ENCODE measurements around the gene GGT6. TPM values are rescaled to one million over a fixed set of nuclear protein-coding genes. Genes with fewer than 3 reads are reported as not detected.

The GGT6 gene
- total and polyA plus RNA-seq, 7 experiments from 2014 or later = not detected

DNA sequence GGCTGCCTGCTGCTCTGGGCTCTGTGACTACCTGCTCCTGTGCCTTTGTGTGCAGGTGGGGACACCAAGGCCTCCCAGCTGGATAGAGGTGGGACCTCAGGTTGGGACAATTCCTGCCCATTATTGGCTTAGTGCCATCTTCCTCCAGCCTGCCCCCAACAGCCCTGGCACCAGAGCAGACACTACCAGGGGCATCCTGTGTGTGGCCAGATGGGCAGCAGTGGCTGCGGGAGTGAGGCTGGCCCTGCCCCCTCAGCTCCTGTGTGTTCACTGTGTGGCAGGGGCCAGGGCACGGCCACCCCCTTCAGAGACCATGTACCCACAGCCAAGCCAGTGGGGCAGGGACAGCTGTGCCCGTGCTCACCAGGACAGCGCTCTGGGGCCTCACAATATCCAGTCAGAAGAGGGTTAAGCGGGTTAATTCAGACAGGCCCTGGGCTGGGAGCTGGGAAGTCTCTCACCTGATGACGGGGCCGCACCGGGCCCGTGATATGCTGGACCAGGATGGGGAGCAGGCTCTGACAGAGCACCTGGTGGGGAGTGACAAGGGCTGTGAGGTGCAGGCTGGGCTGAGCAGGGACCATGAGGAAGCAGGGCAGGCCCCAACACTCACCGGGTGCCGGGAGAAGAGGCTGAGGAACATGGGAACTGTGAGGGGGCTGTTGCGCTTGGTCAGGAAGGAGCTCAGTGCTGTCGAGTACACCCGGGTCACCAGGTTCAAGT is 18.2 kb downstream of the GGT6 start:
- H3K9me3 ChIP-seq (ENCODE audit: control insufficient read depth in 2 of 3, low read length in 3 of 3) = no peaks in the 10 kb centered on the region
- no peak overlapping the region for H3K4me3 ChIP-seq (ENCODE audit: low read length)
- intact Hi-C loops (cut with micrococcal nuclease) = no loop called here
- H3K27me3 ChIP-seq (ENCODE audit: control insufficient read depth in 2 of 2, insufficient read depth in 2 of 2, low read length in 2 of 2) = no peaks in the 10 kb centered on the region
- H3K27ac ChIP-seq (ENCODE audit: low read depth, low read length) = no peak overlapping the region
- H3K4me1 ChIP-seq (ENCODE audit: control insufficient read depth in 2 of 2, insufficient read depth in 2 of 2, low read length in 2 of 2) = no peaks in the 10 kb centered on the region
- Mint-ChIP-seq H3K36me3 (peaks cover 0 to 10% (median 6%) of the 10 kb centered on the region in 5 donors), H3K27ac (peak overlapping the region in 1 of 9 donors; percentile 14), H3K4me1 (peaks cover 0 to under 1% (median 0%) of the 10 kb centered on the region in 7 donors), H3K27me3 (no peaks in the 10 kb centered on the region), H3K9me3 (no peaks in the 10 kb centered on the region), H3K4me3 (no peak overlapping the region)
- peaks cover 0 to 92% (median 18%) of the 10 kb centered on the region in 3 experiments for H3K36me3 ChIP-seq (ENCODE audit: control insufficient read depth in 2 of 3, insufficient read depth in 3 of 3, low read length in 3 of 3)
- ChIA-PET POLR2A (no interaction called here), CTCF (no interaction called here)
- DNase-seq (no peak), ATAC-seq (no peak)

GRCh38 chr17:4541328-4542002 is 18.9 kb downstream of the GGT6 start:
- DNase-seq = no peak
- H3K27ac ChIP-seq (ENCODE audit: low read depth, low read length) = no peak overlapping the region
- peak overlapping the region in 1 of 9 donors; percentile 14 for H3K27ac Mint-ChIP-seq
- ATAC-seq = no peak
- no peaks in the 10 kb centered on the region for H3K4me1 ChIP-seq (ENCODE audit: control insufficient read depth in 2 of 2, insufficient read depth in 2 of 2, low read length in 2 of 2)
- H3K36me3 ChIP-seq (ENCODE audit: control insufficient read depth in 2 of 3, insufficient read depth in 3 of 3, low read length in 3 of 3) = peaks cover 0 to 85% (median 15%) of the 10 kb centered on the region in 3 experiments
- no peaks in the 10 kb centered on the region for H3K27me3 ChIP-seq (ENCODE audit: control insufficient read depth in 2 of 2, insufficient read depth in 2 of 2, low read length in 2 of 2)
- H3K9me3 ChIP-seq (ENCODE audit: control insufficient read depth in 2 of 3, low read length in 3 of 3) = no peaks in the 10 kb centered on the region
- peaks cover 0 to 8% (median 4%) of the 10 kb centered on the region in 5 donors for H3K36me3 Mint-ChIP-seq
- no peak overlapping the region for H3K4me3 ChIP-seq (ENCODE audit: low read length)
- intact Hi-C loops (cut with micrococcal nuclease) = no loop called here
- ChIA-PET POLR2A (no interaction called here), CTCF (no interaction called here)
- H3K27me3 Mint-ChIP-seq = no peaks in the 10 kb centered on the region
- H3K9me3 Mint-ChIP-seq = no peaks in the 10 kb centered on the region
- peaks cover 0 to 7% (median 0%) of the 10 kb centered on the region in 7 donors for H3K4me1 Mint-ChIP-seq
- H3K4me3 Mint-ChIP-seq = no peak overlapping the region

- Histone ChIP-seq H3K27ac (ENCODE audit: low read depth, low read length) (no peak overlapping the region), H3K4me3 (ENCODE audit: low read length) (no peak overlapping the region), H3K4me1 (ENCODE audit: control insufficient read depth in 2 of 2, insufficient read depth in 2 of 2, low read length in 2 of 2) (no peaks in the 10 kb centered on the region), H3K9me3 (ENCODE audit: control insufficient read depth in 2 of 3, low read length in 3 of 3) (no peaks in the 10 kb centered on the region), H3K36me3 (ENCODE audit: control insufficient read depth in 2 of 3, insufficient read depth in 3 of 3, low read length in 3 of 3) (peaks cover 0 to 78% (median 13%) of the 10 kb centered on the region in 3 experiments), H3K27me3 (ENCODE audit: control insufficient read depth in 2 of 2, insufficient read depth in 2 of 2, low read length in 2 of 2) (no peaks in the 10 kb centered on the region)
- intact Hi-C loops (cut with micrococcal nuclease) = no loop called here
- Mint-ChIP-seq H3K4me1 (peaks cover 0 to 8% (median 0%) of the 10 kb centered on the region in 7 donors), H3K36me3 (peaks cover 0 to 8% (median 4%) of the 10 kb centered on the region in 5 donors), H3K27ac (peak overlapping the region in 1 of 9 donors; percentile 14), H3K27me3 (no peaks in the 10 kb centered on the region), H3K4me3 (no peak overlapping the region), H3K9me3 (no peaks in the 10 kb centered on the region)
- ATAC-seq (no peak), DNase-seq (no peak)
- CTCF ChIA-PET = no interaction called here
- POLR2A ChIA-PET = no interaction called here
Observed at GRCh38 chr17:4540687-4541327, 19.6 kb downstream of the GGT6 start.

DNA sequence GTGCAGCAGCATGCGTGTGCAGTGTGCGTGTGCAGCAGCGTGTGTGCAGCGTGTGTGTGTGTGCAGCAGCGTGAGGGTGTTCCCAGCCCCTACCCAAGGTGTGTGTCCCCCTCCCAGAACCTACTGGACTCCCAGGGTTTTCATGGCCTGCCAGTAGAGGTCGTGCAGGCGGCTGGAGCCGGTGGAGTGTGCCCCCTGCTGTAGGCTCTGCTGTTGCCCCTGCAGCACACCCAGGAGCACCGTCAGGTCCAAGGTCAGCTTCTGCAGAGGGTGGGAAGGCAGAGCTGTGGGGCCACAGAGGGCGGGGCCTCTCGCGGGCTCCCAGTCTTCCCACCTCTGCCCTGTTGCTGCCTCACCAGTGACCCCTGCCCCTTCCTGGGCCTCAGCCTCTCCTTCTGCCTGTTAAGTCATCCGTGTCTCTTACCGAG is 20.1 kb downstream of the GGT6 start:
- Histone ChIP-seq H3K9me3 (ENCODE audit: control insufficient read depth in 2 of 3, low read length in 3 of 3) (no peaks in the 10 kb centered on the region), H3K27ac (ENCODE audit: low read depth, low read length) (no peak overlapping the region), H3K4me1 (ENCODE audit: control insufficient read depth in 2 of 2, insufficient read depth in 2 of 2, low read length in 2 of 2) (no peaks in the 10 kb centered on the region), H3K4me3 (ENCODE audit: low read length) (no peak overlapping the region), H3K36me3 (ENCODE audit: control insufficient read depth in 2 of 3, insufficient read depth in 3 of 3, low read length in 3 of 3) (peaks cover 0 to 73% (median 13%) of the 10 kb centered on the region in 3 experiments), H3K27me3 (ENCODE audit: control insufficient read depth in 2 of 2, insufficient read depth in 2 of 2, low read length in 2 of 2) (no peaks in the 10 kb centered on the region)
- DNase-seq (no peak), ATAC-seq (no peak)
- POLR2A ChIA-PET = no interaction called here
- Mint-ChIP-seq H3K36me3 (peaks cover 0 to 8% (median 4%) of the 10 kb centered on the region in 5 donors), H3K4me3 (no peak overlapping the region), H3K9me3 (no peaks in the 10 kb centered on the region), H3K4me1 (peaks cover 0 to 11% (median 0%) of the 10 kb centered on the region in 7 donors), H3K27me3 (no peaks in the 10 kb centered on the region), H3K27ac (no peak overlapping the region)
- intact Hi-C loops (cut with micrococcal nuclease) = no loop called here
- CTCF ChIA-PET = no interaction called here

- no peaks in the 10 kb centered on the region for H3K27me3 Mint-ChIP-seq
- no peaks in the 10 kb centered on the region for H3K9me3 Mint-ChIP-seq
- ChIA-PET POLR2A (no interaction called here), CTCF (interaction anchor here (0.7 kb wide), 1 partner anchor 119 kb away, joined by 3 read pairs; no protein-coding TSS in a partner anchor)
- DNase-seq (no peak), ATAC-seq (no peak)
- H3K27ac Mint-ChIP-seq = no peak overlapping the region
- peaks cover 0 to 69% (median 13%) of the 10 kb centered on the region in 3 experiments for H3K36me3 ChIP-seq (ENCODE audit: control insufficient read depth in 2 of 3, insufficient read depth in 3 of 3, low read length in 3 of 3)
- H3K27ac ChIP-seq (ENCODE audit: low read depth, low read length) = no peak overlapping the region
- no peaks in the 10 kb centered on the region for H3K4me1 ChIP-seq (ENCODE audit: control insufficient read depth in 2 of 2, insufficient read depth in 2 of 2, low read length in 2 of 2)
- no peak overlapping the region for H3K4me3 ChIP-seq (ENCODE audit: low read length)
- peaks cover 0 to 8% (median 4%) of the 10 kb centered on the region in 5 donors for H3K36me3 Mint-ChIP-seq
- H3K27me3 ChIP-seq (ENCODE audit: control insufficient read depth in 2 of 2, insufficient read depth in 2 of 2, low read length in 2 of 2) = no peaks in the 10 kb centered on the region
- peak overlapping the region in 1 of 10 donors; percentile 59 for H3K4me3 Mint-ChIP-seq
- no peaks in the 10 kb centered on the region for H3K9me3 ChIP-seq (ENCODE audit: control insufficient read depth in 2 of 3, low read length in 3 of 3)
- peaks cover 0 to 11% (median 0%) of the 10 kb centered on the region in 7 donors for H3K4me1 Mint-ChIP-seq
- intact Hi-C loops (cut with micrococcal nuclease) = no loop called here
Observed at GRCh38 chr17:4539576-4540223, 20.7 kb downstream of the GGT6 start.

DNA sequence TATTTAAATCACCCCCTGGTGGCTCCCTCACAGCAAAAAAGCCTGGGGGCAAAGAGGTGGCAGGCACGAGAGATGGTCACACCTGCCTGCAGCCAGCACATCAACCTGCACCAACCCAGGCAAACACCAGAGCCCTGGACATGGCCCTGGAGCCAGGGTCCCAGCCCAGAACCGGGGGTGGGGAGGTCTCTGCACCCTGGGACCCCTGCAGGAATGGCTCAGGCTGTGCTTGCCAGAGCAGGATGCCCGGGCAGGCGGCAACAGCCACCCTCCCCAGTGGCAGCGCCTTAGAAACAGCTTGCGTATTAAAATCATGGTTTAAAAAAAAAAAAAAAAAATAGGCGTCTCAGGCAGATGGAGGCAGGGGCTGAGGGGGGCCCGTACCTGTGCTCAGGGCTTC is 21.4 kb downstream of the GGT6 start:
- no peak overlapping the region for H3K27ac ChIP-seq (ENCODE audit: low read depth, low read length)
- no peaks in the 10 kb centered on the region for H3K9me3 ChIP-seq (ENCODE audit: control insufficient read depth in 2 of 3, low read length in 3 of 3)
- no peaks in the 10 kb centered on the region for H3K4me1 ChIP-seq (ENCODE audit: control insufficient read depth in 2 of 2, insufficient read depth in 2 of 2, low read length in 2 of 2)
- Mint-ChIP-seq H3K27me3 (no peaks in the 10 kb centered on the region), H3K27ac (no peak overlapping the region), H3K36me3 (peaks cover 0 to 7% (median 4%) of the 10 kb centered on the region in 5 donors), H3K4me3 (no peak overlapping the region), H3K9me3 (no peaks in the 10 kb centered on the region), H3K4me1 (peaks cover 0 to 11% (median 0%) of the 10 kb centered on the region in 7 donors)
- peaks cover 0 to 62% (median 13%) of the 10 kb centered on the region in 3 experiments for H3K36me3 ChIP-seq (ENCODE audit: control insufficient read depth in 2 of 3, insufficient read depth in 3 of 3, low read length in 3 of 3)
- POLR2A ChIA-PET = no interaction called here
- no peaks in the 10 kb centered on the region for H3K27me3 ChIP-seq (ENCODE audit: control insufficient read depth in 2 of 2, insufficient read depth in 2 of 2, low read length in 2 of 2)
- CTCF ChIA-PET = interaction anchor here (0.7 to 1.2 kb wide), 2 partner anchors 28 to 118 kb away, joined by 3 read pairs; no protein-coding TSS in a partner anchor
- no peak for ATAC-seq
- intact Hi-C loops (cut with micrococcal nuclease) = no loop called here
- no peak overlapping the region for H3K4me3 ChIP-seq (ENCODE audit: low read length)
- DNase-seq = no peak

All from naive thymus-derived CD4-positive, alpha-beta T cell (primary cell).